Spleen (tissue), 11 donors: ENCODE results near the gene ASIC4. TPM values are rescaled to one million over a fixed set of nuclear protein-coding genes. Genes with fewer than 3 reads are reported as not detected.

ENCODE experiments used
- DNase-seq: peaks from one replicate; pipeline ENCODE4 v3.0.0-alpha.2; 2020
- H3K27ac ChIP-seq, 8 donors: fragments of 200-600 bp; sonication (generic) in 7 of 8; 1 replicate in 4 of 8; 2 replicates in 4 of 8; pipeline versions ENCODE4 v1.5.0 to v1.8.0; 2016 to 2021; ENCODE audit warnings: inconsistent platforms in 4 of 8, mild to moderate bottlenecking in 4 of 8, moderate library complexity in 1 of 8
- H3K27me3 ChIP-seq, 7 donors: fragments of 200-600 bp; sonication (generic) in 6 of 7; replicated peaks in 1 of 7; 1 replicate in 4 of 7; 2 replicates in 3 of 7; pipeline versions ENCODE4 v1.5.0 to v1.8.0; 2016 to 2021; ENCODE audit warnings: inconsistent platforms in 3 of 7, mild to moderate bottlenecking in 1 of 7
- H3K36me3 ChIP-seq, 6 donors: fragments of 200-600 bp; sonication (generic) in 5 of 6; 1 replicate in 4 of 6; 2 replicates in 2 of 6; pipeline versions ENCODE4 v1.5.0 to v1.8.0; 2016 to 2021; ENCODE audit warnings: inconsistent platforms in 2 of 6
- H3K4me1 ChIP-seq, 6 donors: fragments of 200-600 bp; sonication (generic) in 5 of 6; 1 replicate in 3 of 6; 2 replicates in 3 of 6; pipeline versions ENCODE4 v1.5.0 to v1.8.0; 2016 to 2021; ENCODE audit warnings: inconsistent platforms in 3 of 6
- H3K4me3 ChIP-seq, 8 donors: fragments of 200-600 bp; sonication (generic) in 7 of 8; 1 replicate in 4 of 8; 2 replicates in 4 of 8; pipeline versions ENCODE4 v1.5.0 to v1.8.0; 2016 to 2021; ENCODE audit warnings: inconsistent platforms in 4 of 8, mild to moderate bottlenecking in 4 of 8, moderate library complexity in 2 of 8
- H3K9me3 ChIP-seq, 8 donors: fragments of 200-600 bp; sonication (generic) in 7 of 8; 1 replicate in 4 of 8; 2 replicates in 4 of 8; pipeline versions ENCODE4 v1.5.0 to v1.8.0; 2016 to 2021; ENCODE audit warnings: inconsistent platforms in 4 of 8
- CTCF ChIP-seq, 11 experiments: fragments of 200-600 bp in 7 of 11; fragments of 450-650 bp in 4 of 11; sonication (generic) in 4 of 11; IDR thresholded peaks in 8 of 11; conservative IDR thresholded peaks in 3 of 11; 1 replicate in 7 of 11; 2 replicates in 4 of 11; pipeline versions ENCODE4 v1.4.0 to v1.8.0; 2016 to 2021; ENCODE audit warnings: antibody characterized with exemption in 11 of 11, inconsistent platforms in 4 of 11, mild to moderate bottlenecking in 1 of 11
- POLR2A ChIP-seq, 3 donors: fragments of 450-650 bp; IDR thresholded peaks; one replicate each; pipeline ENCODE4 v1.5.1; 2017; ENCODE audit warnings: antibody characterized with exemption in 3 of 3, mild to moderate bottlenecking in 1 of 3
- POLR2AphosphoS5 ChIP-seq, 3 donors: sonication (generic); formaldehyde crosslinking; IDR thresholded peaks; one replicate each; pipeline ENCODE4 v1.5.1; 2017; ENCODE audit warnings: antibody characterized with exemption in 3 of 3
- WGBS, 5 donors: extraction: QIAGEN DNeasy Blood & Tissue Kit in 3 of 5; methylation state at CpG; one replicate each; pipeline versions ENCODE4 v1.1.5 to v1.1.7; 2013 to 2018; 5-methylcytosine and 5-hydroxymethylcytosine counted together
- intact Hi-C: fragments of 100-400 bp; cut with DNase I; formaldehyde crosslinking; loops from one replicate; pipeline ENCODE4 v1.15.0; 2023; ENCODE audit warnings: low total_unique reads
- polyA plus RNA-seq, 3 donors: library from polyadenylated mRNA; stranded (reverse); fragments of 200-250 nt; gene quantifications; one replicate each; pipeline ENCODE4 v1.2.1, GENCODE V29; 2013
- total RNA-seq, 7 donors: library from RNA; depleted of rRNA in 3 of 7; stranded (reverse); fragments of >200 nt in 3 of 7; fragmentation: NEBNext Ultra II Directional in 4 of 7; extraction: Animal tissue kit (Norgen Biotek cat#: 25700) in 4 of 7; gene quantifications; one replicate each; pipeline versions ENCODE4 v1.1.0 to v1.2.1, GENCODE V29; 2016 to 2021
- donor health status: healthy with polysubstance abuse.
- donor health status: DM: no; HTN: no; CAD: no; lungs with moderate emphysema.
- donor health status: DM: no; HTN: no; CAD: no.
- donor health status: Bipolar disorder and iron deficiency.
- donor health status: healthy.
- donor health status: DM: no; HTN: no; CAD: no.
- donor health status: DM: yes; HTN: yes; CAD: no.

ASIC4 gene
- total and polyA plus RNA-seq, 10 donors: 0.04 to 0.32 (median 0.05) TPM; not detected in 6

GRCh38 chr2:219565130-219566080 is 51.1 kb downstream of the ASIC4 start:
- intact Hi-C loops: no loop called here
- Histone ChIP-seq H3K9me3 (no peaks in the 10 kb centered on the region), H3K27me3 (peaks cover 0 to 22% (median 9%) of the 10 kb centered on the region in 7 donors), H3K4me3 (no peak overlapping the region), H3K36me3 (peaks cover 0 to 12% (median 0%) of the 10 kb centered on the region in 6 donors), H3K4me1 (peaks cover 0 to 10% (median 8%) of the 10 kb centered on the region in 6 donors), H3K27ac (no peak overlapping the region)
- DNase-seq: peak; percentile 70
- WGBS, 5 donors: 82 to 89% (median 86%) methylated on average over 21 of the region's 21 CpGs
- TF ChIP-seq CTCF (IDR thresholded peaks at IDR 0.05 in 8 of 11, conservative IDR thresholded peaks at IDR 0.05 in 3 of 11) (no peak), POLR2AphosphoS5 (IDR thresholded peaks at IDR 0.05) (no peak), POLR2A (IDR thresholded peaks at IDR 0.05) (no peak)

- no peak for DNase-seq
- WGBS, 5 donors: 83 to 95% (median 88%) methylated on average over 10 to 11 of the region's 11 CpGs
- no peak overlapping the region for H3K27ac ChIP-seq
- TF ChIP-seq CTCF (IDR thresholded peaks at IDR 0.05 in 8 of 11, conservative IDR thresholded peaks at IDR 0.05 in 3 of 11) (no peak), POLR2A (IDR thresholded peaks at IDR 0.05) (no peak), POLR2AphosphoS5 (IDR thresholded peaks at IDR 0.05) (no peak)
- intact Hi-C loops: no loop called here
- H3K36me3 ChIP-seq: peaks cover 0 to 12% (median 0%) of the 10 kb centered on the region in 6 donors
- peaks cover 0 to 34% (median 19%) of the 10 kb centered on the region in 7 donors for H3K27me3 ChIP-seq
- peaks cover 0 to 21% (median 18%) of the 10 kb centered on the region in 6 donors for H3K4me1 ChIP-seq
- H3K4me3 ChIP-seq: no peak overlapping the region
- H3K9me3 ChIP-seq: no peaks in the 10 kb centered on the region
Observed at GRCh38 chr2:219566640-219567039, 52.4 kb downstream of the ASIC4 start.

- intact Hi-C loops: no loop called here
- H3K36me3 ChIP-seq: peaks cover 0 to 12% (median 0%) of the 10 kb centered on the region in 6 donors
- H3K4me3 ChIP-seq: no peak overlapping the region
- WGBS, 5 donors: 89 to 95% (median 94%) methylated on average over 18 of the region's 18 CpGs
- no peaks in the 10 kb centered on the region for H3K9me3 ChIP-seq
- peaks cover 0 to 39% (median 19%) of the 10 kb centered on the region in 7 donors for H3K27me3 ChIP-seq
- peaks cover 0 to 22% (median 20%) of the 10 kb centered on the region in 6 donors for H3K4me1 ChIP-seq
- no peak for TF ChIP-seq POLR2A (IDR thresholded peaks at IDR 0.05)
- TF ChIP-seq CTCF (IDR thresholded peaks at IDR 0.05 in 8 of 11, conservative IDR thresholded peaks at IDR 0.05 in 3 of 11): no peak
- H3K27ac ChIP-seq: no peak overlapping the region
- no peak for DNase-seq
Observed at GRCh38 chr2:219567131-219567530, 52.8 kb downstream of the ASIC4 start.

- WGBS, 5 donors: 92 to 94% (median 93%) methylated on average over 32 to 35 of the region's 35 CpGs
- TF ChIP-seq CTCF (IDR thresholded peaks at IDR 0.05 in 8 of 11, conservative IDR thresholded peaks at IDR 0.05 in 3 of 11): no peak
- intact Hi-C loops: no loop called here
- no peak for DNase-seq
- H3K36me3 ChIP-seq: peaks cover 0 to 12% (median 0%) of the 10 kb centered on the region in 6 donors
- peaks cover 0 to 22% (median 20%) of the 10 kb centered on the region in 6 donors for H3K4me1 ChIP-seq
- no peaks in the 10 kb centered on the region for H3K9me3 ChIP-seq
- H3K4me3 ChIP-seq: no peak overlapping the region
- no peak overlapping the region for H3K27ac ChIP-seq
- peaks cover 0 to 47% (median 21%) of the 10 kb centered on the region in 7 donors for H3K27me3 ChIP-seq
Observed at GRCh38 chr2:219567791-219568361, 53.6 kb downstream of the ASIC4 start.
